HEK293 (cell line): Measurements from ENCODE around the gene GOLGA1.

Source experiments
- CTCF ChIA-PET: fragments of 350-600 bp; formaldehyde crosslinking; extraction: SDS; loops from one replicate; lab custom pipeline; 2021; ENCODE audit warnings: antibody characterized with exemption; lab: Yijun Ruan, JAX
- POLR2A ChIA-PET: fragments of 300-600 bp; formaldehyde crosslinking; extraction: SDS; loops from one replicate; lab custom pipeline; 2020; ENCODE audit warnings: antibody characterized with exemption, inconsistent platforms; lab: Yijun Ruan, JAX
- H3K27ac ChIP-seq: fragments of 200-500 bp; sonication (Bioruptor generic); 2 replicates; pipeline ENCODE4 v1.5.1; 2014; ENCODE audit warnings: low read depth, low read length, control low read depth, inconsistent platforms; ENCODE audit errors: extremely low read depth
- H3K36me3 ChIP-seq, 2 experiments: fragments of 200-500 bp in 1 of 2; sonication (Bioruptor generic) in 1 of 2; 1 replicate in 1 of 2; 2 replicates in 1 of 2; pipeline ENCODE4 v1.5.1; 2014 to 2017; ENCODE audit warnings: inconsistent platforms in 2 of 2, low read length in 2 of 2; ENCODE audit not compliant: control insufficient read depth in 2 of 2, insufficient read depth in 1 of 2
- H3K4me1 ChIP-seq: fragments of 200-500 bp; sonication (Bioruptor generic); 2 replicates; pipeline ENCODE4 v1.5.1; 2014; ENCODE audit warnings: mild to moderate bottlenecking, low read length, inconsistent platforms; ENCODE audit not compliant: control insufficient read depth, insufficient read depth
- H3K4me3 ChIP-seq: 2 replicates; pipeline ENCODE4 v1.5.1; 2011; ENCODE audit warnings: low read depth, mild to moderate bottlenecking, control low read depth, low read length, moderate library complexity
- H3K9me3 ChIP-seq: fragments of 200-500 bp; sonication (Bioruptor generic); 2 replicates; pipeline ENCODE4 v1.5.1; 2014; ENCODE audit warnings: low read depth, low read length, inconsistent platforms; ENCODE audit not compliant: control insufficient read depth, insufficient read depth
- AEBP2 ChIP-seq: fragments of 450-650 bp; formaldehyde crosslinking; IDR thresholded peaks from 2 replicates; pipeline ENCODE4 v1.5.1; 2016; ENCODE audit warnings: missing biosample characterization, missing genetic modification characterization, borderline replicate concordance
- GLI2 ChIP-seq: fragments of 450-650 bp; formaldehyde crosslinking; IDR thresholded peaks from 2 replicates; pipeline ENCODE4; 2017; ENCODE audit warnings: missing biosample characterization, missing genetic modification characterization, low read depth, borderline replicate concordance
- KLF1 ChIP-seq: fragments of 450-650 bp; formaldehyde crosslinking; IDR thresholded peaks from 2 replicates; pipeline ENCODE4 v1.5.1; 2016; ENCODE audit warnings: missing biosample characterization, missing genetic modification characterization
- OSR2 ChIP-seq: fragments of 450-650 bp; formaldehyde crosslinking; IDR thresholded peaks from 2 replicates; pipeline ENCODE4 v1.5.1; 2016; ENCODE audit warnings: missing biosample characterization, missing genetic modification characterization
- PRDM1 ChIP-seq: fragments of 450-650 bp; formaldehyde crosslinking; IDR thresholded peaks from 2 replicates; pipeline ENCODE4; 2016; ENCODE audit warnings: missing biosample characterization, missing genetic modification characterization
- RBAK ChIP-seq: fragments of 450-650 bp; formaldehyde crosslinking; IDR thresholded peaks from 2 replicates; pipeline ENCODE4 v1.5.1; 2016; ENCODE audit warnings: missing biosample characterization, missing genetic modification characterization
- REPIN1 ChIP-seq: fragments of 450-650 bp; formaldehyde crosslinking; IDR thresholded peaks from 2 replicates; pipeline ENCODE4 v1.5.1; 2017; ENCODE audit warnings: missing biosample characterization, missing genetic modification characterization, low read depth
- SP7 ChIP-seq: fragments of 450-650 bp; formaldehyde crosslinking; IDR thresholded peaks from 2 replicates; pipeline ENCODE4 v1.5.1; 2016; ENCODE audit warnings: missing biosample characterization, missing genetic modification characterization
- ZBTB8A ChIP-seq: fragments of 450-650 bp; formaldehyde crosslinking; IDR thresholded peaks from 2 replicates; pipeline ENCODE4 v1.5.1; 2016; ENCODE audit warnings: missing biosample characterization, missing genetic modification characterization
- ZEB2 ChIP-seq: fragments of 450-650 bp; formaldehyde crosslinking; IDR thresholded peaks from 2 replicates; pipeline ENCODE4 v1.5.1; 2016; ENCODE audit warnings: missing biosample characterization, missing genetic modification characterization
- ZFP69B ChIP-seq: fragments of 450-650 bp; formaldehyde crosslinking; IDR thresholded peaks from 2 replicates; pipeline ENCODE4 v1.5.1; 2016; ENCODE audit warnings: missing biosample characterization, missing genetic modification characterization
- ZNF155 ChIP-seq: fragments of 450-650 bp; formaldehyde crosslinking; IDR thresholded peaks from 2 replicates; pipeline ENCODE4 v1.5.1; 2016; ENCODE audit warnings: missing biosample characterization, missing genetic modification characterization
- ZNF350 ChIP-seq: fragments of 450-650 bp; formaldehyde crosslinking; IDR thresholded peaks from 2 replicates; pipeline ENCODE4 v1.5.0; 2017; ENCODE audit warnings: missing biosample characterization, mild to moderate bottlenecking, missing genetic modification characterization
- ZNF558 ChIP-seq: fragments of 450-650 bp; formaldehyde crosslinking; IDR thresholded peaks from 2 replicates; pipeline ENCODE4 v1.5.1; 2016; ENCODE audit warnings: missing biosample characterization, missing genetic modification characterization
- ZNF561 ChIP-seq: fragments of 450-650 bp; IDR thresholded peaks from 2 replicates; pipeline ENCODE4 v1.5.1; 2018; ENCODE audit warnings: missing biosample characterization, missing genetic modification characterization, borderline replicate concordance
- ZNF623 ChIP-seq: fragments of 450-650 bp; formaldehyde crosslinking; IDR thresholded peaks from 2 replicates; pipeline ENCODE4 v1.5.1; 2016; ENCODE audit warnings: missing biosample characterization, missing genetic modification characterization
- ZNF639 ChIP-seq: fragments of 450-650 bp; formaldehyde crosslinking; IDR thresholded peaks from 2 replicates; pipeline ENCODE4 v1.5.1; 2016; ENCODE audit warnings: missing biosample characterization, missing genetic modification characterization
- ZNF660 ChIP-seq: fragments of 450-650 bp; IDR thresholded peaks from 2 replicates; pipeline ENCODE4 v1.5.1; 2018; ENCODE audit warnings: missing biosample characterization, mild to moderate bottlenecking, missing genetic modification characterization
- TF ChIP-seq, protein P1 (sequence below): fragments of 450-650 bp; formaldehyde crosslinking; IDR thresholded peaks from 2 replicates; pipeline ENCODE4 v1.5.1; 2016; ENCODE audit warnings: missing biosample characterization, missing genetic modification characterization
- TF ChIP-seq, protein P2 (sequence below): fragments of 450-650 bp; IDR thresholded peaks from 2 replicates; pipeline ENCODE4 v1.5.1; 2018; ENCODE audit warnings: missing biosample characterization, mild to moderate bottlenecking, missing genetic modification characterization
- TF ChIP-seq, protein P3 (sequence below): fragments of 450-650 bp; formaldehyde crosslinking; IDR thresholded peaks from 2 replicates; pipeline ENCODE4; 2016; ENCODE audit warnings: missing biosample characterization, missing genetic modification characterization
- TF ChIP-seq, protein P4 (sequence below): fragments of 450-650 bp; formaldehyde crosslinking; IDR thresholded peaks from 2 replicates; pipeline ENCODE4 v1.5.1; 2016; ENCODE audit warnings: missing biosample characterization, missing genetic modification characterization
- TF ChIP-seq, protein P5 (sequence below): fragments of 450-650 bp; formaldehyde crosslinking; IDR thresholded peaks from 2 replicates; pipeline ENCODE4 v1.5.1; 2016; ENCODE audit warnings: missing biosample characterization, missing genetic modification characterization
- TF ChIP-seq, protein P6 (sequence below): fragments of 450-650 bp; formaldehyde crosslinking; IDR thresholded peaks from 2 replicates; pipeline ENCODE4 v1.5.1; 2017; ENCODE audit warnings: missing biosample characterization, missing genetic modification characterization

Gene GOLGA1

GRCh38 chr9:124835026-124835557, 105.8 kb downstream of the GOLGA1 start (continued):
- TF ChIP-seq, protein P1, sequence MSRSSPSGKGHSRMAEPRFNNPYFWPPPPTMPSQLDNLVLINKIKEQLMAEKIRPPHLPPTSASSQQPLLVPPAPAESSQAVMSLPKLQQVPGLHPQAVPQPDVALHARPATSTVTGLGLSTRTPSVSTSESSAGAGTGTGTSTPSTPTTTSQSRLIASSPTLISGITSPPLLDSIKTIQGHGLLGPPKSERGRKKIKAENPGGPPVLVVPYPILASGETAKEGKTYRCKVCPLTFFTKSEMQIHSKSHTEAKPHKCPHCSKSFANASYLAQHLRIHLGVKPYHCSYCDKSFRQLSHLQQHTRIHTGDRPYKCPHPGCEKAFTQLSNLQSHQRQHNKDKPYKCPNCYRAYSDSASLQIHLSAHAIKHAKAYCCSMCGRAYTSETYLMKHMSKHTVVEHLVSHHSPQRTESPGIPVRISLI (tag by site-specific recombination) = no peak
- peak; percentile 54; the same call in 1 of the 2 replicates for TF ChIP-seq ZNF660 (tag by site-specific recombination)
- peak; percentile 50; the same call in 1 of the 2 replicates for TF ChIP-seq OSR2
- no peak for TF ChIP-seq ZNF623 (tag by site-specific recombination)
- TF ChIP-seq, protein P2, sequence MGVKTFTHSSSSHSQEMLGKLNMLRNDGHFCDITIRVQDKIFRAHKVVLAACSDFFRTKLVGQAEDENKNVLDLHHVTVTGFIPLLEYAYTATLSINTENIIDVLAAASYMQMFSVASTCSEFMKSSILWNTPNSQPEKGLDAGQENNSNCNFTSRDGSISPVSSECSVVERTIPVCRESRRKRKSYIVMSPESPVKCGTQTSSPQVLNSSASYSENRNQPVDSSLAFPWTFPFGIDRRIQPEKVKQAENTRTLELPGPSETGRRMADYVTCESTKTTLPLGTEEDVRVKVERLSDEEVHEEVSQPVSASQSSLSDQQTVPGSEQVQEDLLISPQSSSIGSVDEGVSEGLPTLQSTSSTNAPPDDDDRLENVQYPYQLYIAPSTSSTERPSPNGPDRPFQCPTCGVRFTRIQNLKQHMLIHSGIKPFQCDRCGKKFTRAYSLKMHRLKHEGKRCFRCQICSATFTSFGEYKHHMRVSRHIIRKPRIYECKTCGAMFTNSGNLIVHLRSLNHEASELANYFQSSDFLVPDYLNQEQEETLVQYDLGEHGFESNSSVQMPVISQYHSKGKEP (tag by site-specific recombination) = peak; percentile 67; the same call in 1 of the 2 replicates
- TF ChIP-seq ZNF155 (tag by site-specific recombination) = no peak
- TF ChIP-seq ZNF639 = no peak
- no peak for TF ChIP-seq GLI2 (tag by site-specific recombination)
- TF ChIP-seq, protein P3, sequence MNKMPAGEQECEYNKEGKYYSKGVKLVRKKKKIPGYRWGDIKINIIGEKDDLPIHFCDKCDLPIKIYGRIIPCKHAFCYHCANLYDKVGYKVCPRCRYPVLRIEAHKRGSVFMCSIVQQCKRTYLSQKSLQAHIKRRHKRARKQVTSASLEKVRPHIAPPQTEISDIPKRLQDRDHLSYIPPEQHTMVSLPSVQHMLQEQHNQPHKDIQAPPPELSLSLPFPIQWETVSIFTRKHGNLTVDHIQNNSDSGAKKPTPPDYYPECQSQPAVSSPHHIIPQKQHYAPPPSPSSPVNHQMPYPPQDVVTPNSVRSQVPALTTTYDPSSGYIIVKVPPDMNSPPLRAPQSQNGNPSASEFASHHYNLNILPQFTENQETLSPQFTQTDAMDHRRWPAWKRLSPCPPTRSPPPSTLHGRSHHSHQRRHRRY (tag by site-specific recombination) = no peak
- no peak for TF ChIP-seq REPIN1 (tag by site-specific recombination)
- peak; percentile 20; the same call in 1 of the 2 replicates for TF ChIP-seq ZBTB8A (tag by site-specific recombination)
- no peak for TF ChIP-seq ZNF561 (tag by site-specific recombination)
- TF ChIP-seq, all 188 proteins: peak for 17

DNA sequence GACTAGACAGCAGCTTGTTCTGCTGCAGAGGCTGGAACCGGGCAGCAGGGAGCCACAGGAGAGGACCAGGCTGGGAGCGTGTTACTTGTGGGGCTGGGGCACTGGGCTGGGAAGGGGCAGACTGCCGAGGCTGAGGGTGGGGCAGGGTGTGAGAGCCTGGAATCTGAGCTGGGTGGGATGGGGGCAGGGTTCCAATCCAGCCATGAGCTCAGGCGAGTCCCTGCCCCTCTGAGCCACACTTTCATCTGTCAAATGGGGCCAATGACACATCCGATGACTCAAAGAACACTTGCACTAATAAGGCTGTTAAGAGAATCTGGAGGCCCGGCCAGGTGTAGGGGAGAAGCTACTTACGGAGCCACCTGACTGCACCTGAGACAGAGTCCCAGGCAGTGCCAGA, 106.3 kb downstream of the GOLGA1 start:
- H3K4me3 ChIP-seq = no peak overlapping the region
- H3K9me3 ChIP-seq = no peaks in the 10 kb centered on the region
- POLR2A ChIA-PET = interaction anchor here (0.6 to 1.7 kb wide), 8 partner anchors 14 to 872 kb away, joined by 3 to 13 read pairs (median 4); partner anchors contain the start of genes MAPKAP1 and NR6A1
- no peaks in the 10 kb centered on the region for H3K36me3 ChIP-seq
- peaks cover 10% of the 10 kb centered on the region for H3K4me1 ChIP-seq
- CTCF ChIA-PET = interaction anchor here (1.0 to 31.1 kb wide), 7 partner anchors 12 to 106 kb away, joined by 3 to 1257 read pairs (median 4); partner anchors contain the start of genes NR6A1, OLFML2A and WDR38
- H3K27ac ChIP-seq = peak overlapping the region; percentile 72; the same call in 1 of the 2 replicates
- TF ChIP-seq ZNF350 (tag by site-specific recombination) = no peak
- TF ChIP-seq KLF1 = peak; percentile 88
- TF ChIP-seq, protein P4, sequence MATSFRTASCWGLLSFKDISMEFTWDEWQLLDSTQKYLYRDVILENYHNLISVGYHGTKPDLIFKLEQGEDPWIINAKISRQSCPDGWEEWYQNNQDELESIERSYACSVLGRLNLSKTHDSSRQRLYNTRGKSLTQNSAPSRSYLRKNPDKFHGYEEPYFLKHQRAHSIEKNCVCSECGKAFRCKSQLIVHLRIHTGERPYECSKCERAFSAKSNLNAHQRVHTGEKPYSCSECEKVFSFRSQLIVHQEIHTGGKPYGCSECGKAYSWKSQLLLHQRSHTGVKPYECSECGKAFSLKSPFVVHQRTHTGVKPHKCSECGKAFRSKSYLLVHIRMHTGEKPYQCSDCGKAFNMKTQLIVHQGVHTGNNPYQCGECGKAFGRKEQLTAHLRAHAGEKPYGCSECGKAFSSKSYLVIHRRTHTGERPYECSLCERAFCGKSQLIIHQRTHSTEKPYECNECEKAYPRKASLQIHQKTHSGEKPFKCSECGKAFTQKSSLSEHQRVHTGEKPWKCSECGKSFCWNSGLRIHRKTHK (tag by site-specific recombination) = no peak
- TF ChIP-seq ZNF558 = no peak
- no peak for TF ChIP-seq RBAK (tag by site-specific recombination)
- TF ChIP-seq AEBP2 (tag by site-specific recombination) = no peak
- TF ChIP-seq ZFP69B (tag by site-specific recombination) = no peak
- TF ChIP-seq, protein P5, sequence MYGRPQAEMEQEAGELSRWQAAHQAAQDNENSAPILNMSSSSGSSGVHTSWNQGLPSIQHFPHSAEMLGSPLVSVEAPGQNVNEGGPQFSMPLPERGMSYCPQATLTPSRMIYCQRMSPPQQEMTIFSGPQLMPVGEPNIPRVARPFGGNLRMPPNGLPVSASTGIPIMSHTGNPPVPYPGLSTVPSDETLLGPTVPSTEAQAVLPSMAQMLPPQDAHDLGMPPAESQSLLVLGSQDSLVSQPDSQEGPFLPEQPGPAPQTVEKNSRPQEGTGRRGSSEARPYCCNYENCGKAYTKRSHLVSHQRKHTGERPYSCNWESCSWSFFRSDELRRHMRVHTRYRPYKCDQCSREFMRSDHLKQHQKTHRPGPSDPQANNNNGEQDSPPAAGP (tag by site-specific recombination) = peak; percentile 87
- TF ChIP-seq PRDM1 = 0 out of 2 replicates have a peak, but pooled peaks have one; percentile 49
- TF ChIP-seq, protein P6, sequence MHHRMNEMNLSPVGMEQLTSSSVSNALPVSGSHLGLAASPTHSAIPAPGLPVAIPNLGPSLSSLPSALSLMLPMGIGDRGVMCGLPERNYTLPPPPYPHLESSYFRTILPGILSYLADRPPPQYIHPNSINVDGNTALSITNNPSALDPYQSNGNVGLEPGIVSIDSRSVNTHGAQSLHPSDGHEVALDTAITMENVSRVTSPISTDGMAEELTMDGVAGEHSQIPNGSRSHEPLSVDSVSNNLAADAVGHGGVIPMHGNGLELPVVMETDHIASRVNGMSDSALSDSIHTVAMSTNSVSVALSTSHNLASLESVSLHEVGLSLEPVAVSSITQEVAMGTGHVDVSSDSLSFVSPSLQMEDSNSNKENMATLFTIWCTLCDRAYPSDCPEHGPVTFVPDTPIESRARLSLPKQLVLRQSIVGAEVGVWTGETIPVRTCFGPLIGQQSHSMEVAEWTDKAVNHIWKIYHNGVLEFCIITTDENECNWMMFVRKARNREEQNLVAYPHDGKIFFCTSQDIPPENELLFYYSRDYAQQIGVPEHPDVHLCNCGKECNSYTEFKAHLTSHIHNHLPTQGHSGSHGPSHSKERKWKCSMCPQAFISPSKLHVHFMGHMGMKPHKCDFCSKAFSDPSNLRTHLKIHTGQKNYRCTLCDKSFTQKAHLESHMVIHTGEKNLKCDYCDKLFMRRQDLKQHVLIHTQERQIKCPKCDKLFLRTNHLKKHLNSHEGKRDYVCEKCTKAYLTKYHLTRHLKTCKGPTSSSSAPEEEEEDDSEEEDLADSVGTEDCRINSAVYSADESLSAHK = no peak
- TF ChIP-seq ZEB2 = peak; percentile 40; the same call in 1 of the 2 replicates
- TF ChIP-seq SP7 = peak; percentile 26; the same call in 1 of the 2 replicates
